ENCODE data around the gene ZC3H6. TPM values are rescaled to one million over a fixed set of nuclear protein-coding genes. Genes with fewer than 3 reads are reported as not detected.

ZC3H6 gene, protein sequence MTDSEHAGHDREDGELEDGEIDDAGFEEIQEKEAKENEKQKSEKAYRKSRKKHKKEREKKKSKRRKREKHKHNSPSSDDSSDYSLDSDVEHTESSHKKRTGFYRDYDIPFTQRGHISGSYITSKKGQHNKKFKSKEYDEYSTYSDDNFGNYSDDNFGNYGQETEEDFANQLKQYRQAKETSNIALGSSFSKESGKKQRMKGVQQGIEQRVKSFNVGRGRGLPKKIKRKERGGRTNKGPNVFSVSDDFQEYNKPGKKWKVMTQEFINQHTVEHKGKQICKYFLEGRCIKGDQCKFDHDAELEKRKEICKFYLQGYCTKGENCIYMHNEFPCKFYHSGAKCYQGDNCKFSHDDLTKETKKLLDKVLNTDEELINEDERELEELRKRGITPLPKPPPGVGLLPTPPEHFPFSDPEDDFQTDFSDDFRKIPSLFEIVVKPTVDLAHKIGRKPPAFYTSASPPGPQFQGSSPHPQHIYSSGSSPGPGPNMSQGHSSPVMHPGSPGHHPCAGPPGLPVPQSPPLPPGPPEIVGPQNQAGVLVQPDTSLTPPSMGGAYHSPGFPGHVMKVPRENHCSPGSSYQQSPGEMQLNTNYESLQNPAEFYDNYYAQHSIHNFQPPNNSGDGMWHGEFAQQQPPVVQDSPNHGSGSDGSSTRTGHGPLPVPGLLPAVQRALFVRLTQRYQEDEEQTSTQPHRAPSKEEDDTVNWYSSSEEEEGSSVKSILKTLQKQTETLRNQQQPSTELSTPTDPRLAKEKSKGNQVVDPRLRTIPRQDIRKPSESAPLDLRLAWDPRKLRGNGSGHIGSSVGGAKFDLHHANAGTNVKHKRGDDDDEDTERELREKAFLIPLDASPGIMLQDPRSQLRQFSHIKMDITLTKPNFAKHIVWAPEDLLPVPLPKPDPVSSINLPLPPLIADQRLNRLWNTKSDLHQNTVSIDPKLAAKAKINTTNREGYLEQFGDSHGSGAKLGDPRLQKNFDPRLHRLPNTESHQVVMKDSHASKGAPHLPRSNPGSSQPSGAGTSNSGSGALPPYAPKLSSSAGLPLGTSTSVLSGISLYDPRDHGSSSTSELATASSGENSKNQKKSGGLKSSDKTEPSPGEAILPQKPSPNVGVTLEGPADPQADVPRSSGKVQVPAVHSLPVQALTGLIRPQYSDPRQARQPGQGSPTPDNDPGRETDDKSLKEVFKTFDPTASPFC
- total RNA-seq (ENCODE audit: unreplicated experiment), result 14.0 TPM
- long read RNA-seq, partial matches to known transcripts, result 5 of 7 reads
- long read RNA-seq, other reads (novel, unspliced or antisense), result 2 of 7 reads

DNA sequence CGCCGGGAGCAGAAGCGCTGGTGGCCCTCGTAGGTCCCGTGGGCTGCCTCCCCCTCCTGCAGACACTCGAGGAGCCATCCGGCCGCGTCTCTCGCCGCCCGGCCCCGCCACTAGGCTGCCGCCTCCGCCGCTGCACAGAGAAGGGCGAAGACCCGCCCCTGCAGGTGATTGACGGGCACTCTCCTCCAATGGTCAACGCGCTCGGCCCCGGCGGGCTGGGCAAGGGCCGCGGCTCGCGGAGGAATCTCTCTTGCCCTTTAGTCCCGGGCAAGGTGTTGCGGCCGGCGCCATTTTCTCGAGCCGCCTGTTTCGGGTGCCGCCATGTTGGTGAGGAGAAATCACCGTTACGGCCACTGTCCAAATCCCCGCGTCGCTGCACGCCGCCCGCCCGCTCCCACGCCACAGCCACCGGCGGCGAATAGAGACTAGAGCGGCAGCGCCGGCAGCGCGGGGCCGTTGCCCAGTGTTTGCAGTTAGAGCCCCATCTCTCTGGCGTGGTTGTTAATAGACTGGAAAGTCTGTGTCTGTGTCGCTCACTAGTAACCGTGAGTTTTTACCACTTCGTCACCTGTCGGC lies at the start of gene ZC3H6:
Gene ZC3H6, plus strand, starts transcription at position 287 of the 576 bp plus-strand sequence. CDS start 398 bp downstream, outside the sequence.
- H3K4me3 Mint-ChIP-seq (ENCODE audit: unreplicated experiment), result peak within 1 kb of the TSS; percentile 85
- no peaks in the 10 kb centered on the region for H3K27me3 Mint-ChIP-seq (ENCODE audit: unreplicated experiment)
- peak within 1 kb of the TSS; percentile 93 for H3K27ac Mint-ChIP-seq (ENCODE audit: unreplicated experiment)
- DNase-seq, result peak; percentile 100
- H3K9me3 Mint-ChIP-seq (ENCODE audit: unreplicated experiment), result no peaks in the 10 kb centered on the region
- peak; percentile 11 for TF ChIP-seq CTCF (IDR thresholded peaks at IDR 0.05; ENCODE audit: partially characterized antibody, unreplicated experiment)
- peaks cover 2% of the 10 kb centered on the region for H3K4me1 Mint-ChIP-seq (ENCODE audit: low read depth, unreplicated experiment)
- no peaks in the 10 kb centered on the region for H3K36me3 Mint-ChIP-seq (ENCODE audit: unreplicated experiment)

- H3K4me3 Mint-ChIP-seq (ENCODE audit: unreplicated experiment), result no peak overlapping the region
- no peaks in the 10 kb centered on the region for H3K9me3 Mint-ChIP-seq (ENCODE audit: unreplicated experiment)
- no peaks in the 10 kb centered on the region for H3K4me1 Mint-ChIP-seq (ENCODE audit: low read depth, unreplicated experiment)
- peaks cover 1% of the 10 kb centered on the region for H3K27me3 Mint-ChIP-seq (ENCODE audit: unreplicated experiment)
- TF ChIP-seq CTCF (IDR thresholded peaks at IDR 0.05; ENCODE audit: partially characterized antibody, unreplicated experiment), result no peak
- DNase-seq, result no peak
- H3K36me3 Mint-ChIP-seq (ENCODE audit: unreplicated experiment), result peaks cover 7% of the 10 kb centered on the region
- no peak overlapping the region for H3K27ac Mint-ChIP-seq (ENCODE audit: unreplicated experiment)
Observed at GRCh38 chr2:112229348-112229747, 46.0 kb upstream of the ZC3H6 start.

GRCh38 chr2:112230371-112230770 lies 45.0 kb upstream of the ZC3H6 start:
- no peak for DNase-seq
- Mint-ChIP-seq H3K9me3 (ENCODE audit: unreplicated experiment) (no peaks in the 10 kb centered on the region), H3K27ac (ENCODE audit: unreplicated experiment) (no peak overlapping the region), H3K4me1 (ENCODE audit: low read depth, unreplicated experiment) (no peaks in the 10 kb centered on the region), H3K4me3 (ENCODE audit: unreplicated experiment) (no peak overlapping the region), H3K27me3 (ENCODE audit: unreplicated experiment) (peaks cover 1% of the 10 kb centered on the region), H3K36me3 (ENCODE audit: unreplicated experiment) (peaks cover 7% of the 10 kb centered on the region)
- TF ChIP-seq CTCF (IDR thresholded peaks at IDR 0.05; ENCODE audit: partially characterized antibody, unreplicated experiment), result no peak

GRCh38 chr2:112239862-112240261 lies 35.5 kb upstream of the ZC3H6 start:
- H3K27ac Mint-ChIP-seq (ENCODE audit: unreplicated experiment), result no peak overlapping the region
- H3K9me3 Mint-ChIP-seq (ENCODE audit: unreplicated experiment), result no peaks in the 10 kb centered on the region
- no peaks in the 10 kb centered on the region for H3K27me3 Mint-ChIP-seq (ENCODE audit: unreplicated experiment)
- no peak overlapping the region for H3K4me3 Mint-ChIP-seq (ENCODE audit: unreplicated experiment)
- H3K4me1 Mint-ChIP-seq (ENCODE audit: low read depth, unreplicated experiment), result no peaks in the 10 kb centered on the region
- TF ChIP-seq CTCF (IDR thresholded peaks at IDR 0.05; ENCODE audit: partially characterized antibody, unreplicated experiment), result no peak
- peaks cover under 1% of the 10 kb centered on the region for H3K36me3 Mint-ChIP-seq (ENCODE audit: unreplicated experiment)
- DNase-seq, result no peak

Measured in glutamatergic neuron (in vitro differentiated cells).